ENCODE measurements around the gene EPHB2.

GRCh38 chr1:22767852-22768251 is 57.2 kb downstream of the EPHB2 start:
- TF ChIP-seq POLR2A (IDR thresholded peaks at IDR 0.05; ENCODE audit: low read depth, low read length) (no peak), POLR2AphosphoS5 (IDR thresholded peaks at IDR 0.05; ENCODE audit: insufficient read depth, low read depth, low read length) (no peak), CTCF (IDR thresholded peaks at IDR 0.05; ENCODE audit: extremely low read depth in 1 of 2, insufficient read depth in 1 of 2, low read depth in 1 of 2, low read length in 2 of 2) (no peak), EZH2 (IDR thresholded peaks at IDR 0.05; ENCODE audit: borderline replicate concordance, low read depth, low read length, severe bottlenecking) (no peak)
